Astrocyte (in vitro differentiated cells and primary cell): ENCODE data around the gene PFKL. TPM values are rescaled to one million over a fixed set of nuclear protein-coding genes. Genes with fewer than 3 reads are reported as not detected.
A peak's percentile ranks its signal among the peaks of the same experiment; 100 is the strongest.

ENCODE experiments used
- DNase-seq: peaks from one replicate; pipeline ENCODE4 v3.0.0-alpha.2; 2010; ENCODE audit warnings: low read depth
- FAIRE-seq: peaks from 2 replicates; lab custom pipeline; 2011; peaks lifted over from hg19 to GRCh38; lab: Jason Lieb, UNC
- H2AFZ ChIP-seq: 2 replicates; pipeline ENCODE4 v1.6.0; 2012; ENCODE audit warnings: low read depth, low read length, inconsistent platforms
- H3K27ac ChIP-seq: 2 replicates; pipeline ENCODE4 v1.5.1; 2011; ENCODE audit warnings: low read depth, low read length, inconsistent platforms
- H3K27me3 ChIP-seq: 2 replicates; pipeline ENCODE4 v1.6.0; 2011; ENCODE audit warnings: low read length, inconsistent platforms; ENCODE audit not compliant: insufficient read depth
- H3K36me3 ChIP-seq: 2 replicates; pipeline ENCODE4 v1.5.1; 2011; ENCODE audit warnings: low read length, inconsistent platforms; ENCODE audit not compliant: insufficient read depth
- H3K4me1 ChIP-seq: 2 replicates; pipeline ENCODE4 v1.5.1; 2011; ENCODE audit warnings: low read length, inconsistent platforms; ENCODE audit not compliant: insufficient read depth
- H3K4me2 ChIP-seq: 2 replicates; pipeline ENCODE4 v1.6.0; 2012; ENCODE audit warnings: low read length, inconsistent platforms
- H3K4me3 ChIP-seq: 2 replicates; pipeline ENCODE4 v1.5.1; 2011; ENCODE audit warnings: low read depth, mild to moderate bottlenecking, low read length, inconsistent platforms; ENCODE audit not compliant: insufficient read depth
- H3K79me2 ChIP-seq: 2 replicates; pipeline ENCODE4 v1.6.0; 2012; ENCODE audit warnings: mild to moderate bottlenecking, low read length, inconsistent platforms; ENCODE audit not compliant: insufficient read depth
- H3K9ac ChIP-seq: 2 replicates; pipeline ENCODE4 v1.6.0; 2012; ENCODE audit warnings: mild to moderate bottlenecking, low read length, inconsistent platforms
- H3K9me3 ChIP-seq: 2 replicates; pipeline ENCODE4 v1.5.1; 2012; ENCODE audit warnings: low read depth, mild to moderate bottlenecking, low read length, inconsistent platforms; ENCODE audit not compliant: insufficient read depth
- H4K20me1 ChIP-seq: 2 replicates; pipeline ENCODE4 v1.6.0; 2012; ENCODE audit warnings: low read length, inconsistent platforms; ENCODE audit not compliant: insufficient read depth
- H3K27ac Mint-ChIP-seq: one replicate; pipeline ENCODE4 v1.8.0; 2021; ENCODE audit warnings: mild to moderate bottlenecking, mixed read lengths; ENCODE audit not compliant: unreplicated experiment
- H3K27me3 Mint-ChIP-seq: one replicate; pipeline ENCODE4 v1.8.0; 2021; ENCODE audit warnings: low read depth, mixed read lengths; ENCODE audit not compliant: unreplicated experiment
- H3K36me3 Mint-ChIP-seq: one replicate; pipeline ENCODE4 v1.8.0; 2021; ENCODE audit warnings: low read depth, mixed read lengths; ENCODE audit not compliant: unreplicated experiment
- H3K4me1 Mint-ChIP-seq: one replicate; pipeline ENCODE4 v1.8.0; 2021; ENCODE audit warnings: low read depth, mixed read lengths; ENCODE audit not compliant: unreplicated experiment
- H3K4me3 Mint-ChIP-seq: one replicate; pipeline ENCODE4 v1.8.0; 2021; ENCODE audit warnings: mild to moderate bottlenecking, moderate library complexity, mixed read lengths; ENCODE audit not compliant: unreplicated experiment
- H3K9me3 Mint-ChIP-seq: one replicate; pipeline ENCODE4 v1.8.0; 2021; ENCODE audit warnings: mild to moderate bottlenecking, mixed read lengths; ENCODE audit not compliant: unreplicated experiment
- EZH2 ChIP-seq: IDR thresholded peaks from 2 replicates; pipeline ENCODE4 v1.6.1; 2012; ENCODE audit warnings: mild to moderate bottlenecking, low read length, inconsistent platforms; ENCODE audit not compliant: insufficient read depth
- total RNA-seq: library from RNA; stranded (reverse); gene quantifications from 2 replicates; pipeline ENCODE4 v1.2.1, GENCODE V29; 2021
- TF ChIP-seq, protein P1 (sequence below): IDR thresholded peaks from 2 replicates; pipeline ENCODE4 v1.5.1; 2011; ENCODE audit warnings: low read depth, mild to moderate bottlenecking, inconsistent platforms, low read length, moderate library complexity; ENCODE audit not compliant: insufficient read depth

The PFKL gene
- total RNA-seq, 1 donor from 2014 or later = 109 TPM

DNA sequence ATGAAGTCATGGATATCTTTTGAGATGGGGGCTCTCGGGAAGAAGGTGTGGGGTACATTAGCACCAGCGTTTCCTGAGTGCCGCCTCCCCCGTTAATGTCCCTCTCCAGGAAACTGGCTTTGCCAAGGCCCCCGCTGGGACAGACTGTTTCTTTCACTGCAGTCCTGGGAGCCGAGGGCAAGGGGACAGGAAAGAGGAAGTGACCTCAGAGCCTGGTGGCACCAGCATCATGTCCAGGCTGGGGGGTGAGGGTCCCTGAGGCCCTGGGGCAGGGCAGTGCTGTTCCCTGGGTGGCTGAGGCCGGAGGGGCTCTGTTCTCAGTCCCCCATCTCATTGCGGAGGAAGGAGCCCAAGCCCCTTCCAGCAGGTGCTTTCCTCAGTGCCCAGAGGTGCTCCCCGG lies 5.8 kb downstream of the PFKL start:
- no peak overlapping the region for H3K27ac Mint-ChIP-seq
- Histone ChIP-seq H3K9ac (no peak overlapping the region), H3K4me1 (peaks cover 8% of the 10 kb centered on the region), H3K9me3 (no peaks in the 10 kb centered on the region), H3K4me3 (no peak overlapping the region), H3K79me2 (peaks cover 39% of the 10 kb centered on the region), H3K4me2 (no peak overlapping the region), H3K27me3 (no peaks in the 10 kb centered on the region), H2AFZ (no peak overlapping the region), H3K27ac (no peak overlapping the region), H3K36me3 (no peaks in the 10 kb centered on the region), H4K20me1 (peaks cover 72% of the 10 kb centered on the region)
- DNase-seq = no peak
- H3K4me3 Mint-ChIP-seq = no peak overlapping the region
- H3K27me3 Mint-ChIP-seq = no peaks in the 10 kb centered on the region
- TF ChIP-seq EZH2 = no peak
- TF ChIP-seq, protein P1, sequence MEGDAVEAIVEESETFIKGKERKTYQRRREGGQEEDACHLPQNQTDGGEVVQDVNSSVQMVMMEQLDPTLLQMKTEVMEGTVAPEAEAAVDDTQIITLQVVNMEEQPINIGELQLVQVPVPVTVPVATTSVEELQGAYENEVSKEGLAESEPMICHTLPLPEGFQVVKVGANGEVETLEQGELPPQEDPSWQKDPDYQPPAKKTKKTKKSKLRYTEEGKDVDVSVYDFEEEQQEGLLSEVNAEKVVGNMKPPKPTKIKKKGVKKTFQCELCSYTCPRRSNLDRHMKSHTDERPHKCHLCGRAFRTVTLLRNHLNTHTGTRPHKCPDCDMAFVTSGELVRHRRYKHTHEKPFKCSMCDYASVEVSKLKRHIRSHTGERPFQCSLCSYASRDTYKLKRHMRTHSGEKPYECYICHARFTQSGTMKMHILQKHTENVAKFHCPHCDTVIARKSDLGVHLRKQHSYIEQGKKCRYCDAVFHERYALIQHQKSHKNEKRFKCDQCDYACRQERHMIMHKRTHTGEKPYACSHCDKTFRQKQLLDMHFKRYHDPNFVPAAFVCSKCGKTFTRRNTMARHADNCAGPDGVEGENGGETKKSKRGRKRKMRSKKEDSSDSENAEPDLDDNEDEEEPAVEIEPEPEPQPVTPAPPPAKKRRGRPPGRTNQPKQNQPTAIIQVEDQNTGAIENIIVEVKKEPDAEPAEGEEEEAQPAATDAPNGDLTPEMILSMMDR = no peak
- H3K36me3 Mint-ChIP-seq = peaks cover 3% of the 10 kb centered on the region
- no peak for FAIRE-seq
- H3K9me3 Mint-ChIP-seq = no peaks in the 10 kb centered on the region
- peaks cover 16% of the 10 kb centered on the region for H3K4me1 Mint-ChIP-seq

DNA sequence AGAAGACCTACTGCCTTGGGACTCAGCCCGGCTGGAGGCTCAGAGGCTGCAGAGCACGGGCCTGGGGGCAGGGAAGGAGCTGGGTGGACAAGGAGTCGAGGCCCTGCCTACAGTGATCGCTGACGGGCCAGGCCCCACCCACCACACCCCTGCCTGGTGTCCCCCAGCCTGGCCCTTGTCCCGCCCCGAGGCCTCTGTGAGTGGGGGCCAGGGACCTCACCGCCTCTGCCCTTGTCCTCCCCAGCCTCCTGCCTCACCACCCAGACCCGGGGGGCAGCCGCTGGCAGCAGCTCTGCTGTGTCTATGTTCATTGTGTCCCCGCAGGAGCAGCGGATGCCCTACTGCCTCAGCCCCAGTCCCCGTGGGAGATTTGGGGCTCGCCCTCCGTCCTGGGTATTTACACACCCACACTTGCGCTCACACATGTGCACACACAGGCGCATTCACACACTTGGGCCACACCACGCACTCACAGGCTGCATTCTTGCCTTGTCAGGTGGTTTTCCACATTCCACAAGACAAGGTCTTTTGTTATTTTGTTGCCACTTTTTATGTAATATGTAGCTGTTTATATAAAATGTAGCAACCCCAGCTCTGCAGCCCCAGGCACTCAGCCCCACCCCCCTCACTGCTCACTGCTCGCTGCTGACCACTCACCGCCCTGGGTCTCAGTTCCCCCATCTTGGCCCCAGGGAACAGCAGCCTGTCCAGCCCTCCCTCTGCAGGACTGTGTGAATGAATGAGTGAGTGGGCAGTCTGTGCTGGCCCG lies 7.3 kb downstream of the PFKL start:
- no peak overlapping the region for H3K27ac ChIP-seq
- TF ChIP-seq, protein P1 = no peak
- no peak for TF ChIP-seq EZH2
- H3K9me3 ChIP-seq = no peaks in the 10 kb centered on the region
- H3K4me2 ChIP-seq = no peak overlapping the region
- H2AFZ ChIP-seq = no peak overlapping the region
- H3K4me3 ChIP-seq = no peak overlapping the region
- H3K27me3 ChIP-seq = no peaks in the 10 kb centered on the region
- FAIRE-seq (no peak), DNase-seq (peak; percentile 38)
- Mint-ChIP-seq H3K9me3 (no peaks in the 10 kb centered on the region), H3K36me3 (peaks cover 3% of the 10 kb centered on the region), H3K4me3 (no peak overlapping the region), H3K4me1 (peaks cover 16% of the 10 kb centered on the region), H3K27ac (no peak overlapping the region), H3K27me3 (no peaks in the 10 kb centered on the region)
- peaks cover 64% of the 10 kb centered on the region for H4K20me1 ChIP-seq
- peaks cover 3% of the 10 kb centered on the region for H3K4me1 ChIP-seq
- H3K79me2 ChIP-seq = peaks cover 25% of the 10 kb centered on the region
- no peak overlapping the region for H3K9ac ChIP-seq
- peaks cover 5% of the 10 kb centered on the region for H3K36me3 ChIP-seq
